Stimulated activated CD4-positive, alpha-beta T cell treated with anti-CD3 and anti-CD28 coated beads, Interleukin-4, amount 100 ng/mL, for 4 hours (primary cell): ENCODE results near the gene MCEMP1.
A peak's percentile ranks its signal among the peaks of the same experiment; 100 is the strongest.

Experiments used
- DNase-seq, 2 experiments: peaks; one replicate each; pipeline ENCODE4 v3.0.0-alpha.2; 2020

The MCEMP1 gene

GRCh38 chr19:7699003-7699402 is 22.1 kb downstream of the MCEMP1 start:
- DNase-seq, result no peak

GRCh38 chr19:7699417-7700401 is 22.8 kb downstream of the MCEMP1 start:
- peak in 1 of 2 experiments; percentile 43 for DNase-seq

GRCh38 chr19:7701049-7701653 is 24.3 kb downstream of the MCEMP1 start:
- DNase-seq, result no peak

GRCh38 chr19:7701654-7702457 is 25.0 kb downstream of the MCEMP1 start, which contains the start of gene FCER2:
Gene FCER2 (minus strand): TSS chr19:7702131. CDS start chr19:7699760, 2,371 bp downstream.
- DNase-seq, result no peak

GRCh38 chr19:7703332-7703731 is 26.4 kb downstream of the MCEMP1 start:
- no peak for DNase-seq

- no peak for DNase-seq
Observed at GRCh38 chr19:7704280-7705060, 27.6 kb downstream of the MCEMP1 start.

- DNase-seq, result peak; percentile 67 to 81
Observed at GRCh38 chr19:7705387-7706187, 28.7 kb downstream of the MCEMP1 start.

GRCh38 chr19:7706188-7706954 is 29.5 kb downstream of the MCEMP1 start:
- DNase-seq, result no peak

- DNase-seq, result no peak
Observed at GRCh38 chr19:7706955-7707456, 30.1 kb downstream of the MCEMP1 start.

GRCh38 chr19:7709932-7710460 is 33.1 kb downstream of the MCEMP1 start:
- no peak for DNase-seq

- no peak for DNase-seq
Observed at GRCh38 chr19:7710616-7711015, 33.7 kb downstream of the MCEMP1 start.

GRCh38 chr19:7715671-7716070 is 38.8 kb downstream of the MCEMP1 start:
- DNase-seq, result no peak

GRCh38 chr19:7716762-7717161 is 39.9 kb downstream of the MCEMP1 start:
- DNase-seq, result no peak

GRCh38 chr19:7718668-7719067 is 41.8 kb downstream of the MCEMP1 start:
- no peak for DNase-seq

- no peak for DNase-seq
Observed at GRCh38 chr19:7720351-7720750, 43.5 kb downstream of the MCEMP1 start.

GRCh38 chr19:7722231-7722651 is 45.4 kb downstream of the MCEMP1 start:
- DNase-seq, result no peak

- DNase-seq, result no peak
Observed at GRCh38 chr19:7725791-7726190, 48.9 kb downstream of the MCEMP1 start.

GRCh38 chr19:7729211-7729610 is 52.3 kb downstream of the MCEMP1 start:
- DNase-seq, result no peak
